Measurements from ENCODE around the gene PCDH15.

Gene PCDH15

DNA sequence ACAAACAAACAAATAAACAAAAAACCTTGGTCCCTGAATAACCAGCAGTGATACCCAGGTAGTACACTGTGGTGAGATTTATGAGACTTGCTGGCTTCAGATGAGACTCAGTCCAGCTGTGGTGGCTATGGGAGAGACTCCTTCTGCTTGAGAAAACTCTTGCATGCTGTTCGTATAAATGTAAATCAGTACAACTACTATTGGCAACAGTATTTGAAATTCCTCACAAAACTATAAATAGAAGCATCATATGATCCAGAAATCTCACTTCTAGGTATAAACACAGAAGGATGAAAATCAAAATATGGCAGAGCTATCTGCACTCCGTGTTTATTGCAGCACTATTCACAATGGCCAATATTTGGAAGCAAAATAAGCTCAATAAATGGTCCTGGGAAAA, 692.1 kb downstream of the PCDH15 start:
- no peak for DNase-seq

GRCh38 chr10:54096892-54097291, 704.1 kb downstream of the PCDH15 start:
- DNase-seq, result no peak

DNA sequence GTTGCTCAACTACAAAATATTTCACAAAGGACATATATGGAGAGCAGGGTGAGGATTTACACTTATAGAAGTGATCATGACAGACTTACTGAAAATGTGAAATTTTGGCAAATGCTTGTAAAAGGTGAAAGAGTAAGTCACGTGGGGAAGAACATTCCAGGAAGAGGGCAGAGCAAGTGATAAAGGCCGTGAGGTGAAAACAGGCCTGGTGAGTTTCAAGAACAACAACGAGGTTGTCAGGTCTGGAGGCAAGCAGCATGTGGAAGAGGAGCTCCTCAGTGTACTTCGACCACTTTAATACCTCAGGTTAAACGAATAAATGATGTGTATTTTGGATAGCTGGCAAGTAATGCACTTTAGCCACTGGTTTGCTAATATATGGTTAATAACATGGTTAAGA, 706.7 kb downstream of the PCDH15 start:
- no peak for DNase-seq

DNA sequence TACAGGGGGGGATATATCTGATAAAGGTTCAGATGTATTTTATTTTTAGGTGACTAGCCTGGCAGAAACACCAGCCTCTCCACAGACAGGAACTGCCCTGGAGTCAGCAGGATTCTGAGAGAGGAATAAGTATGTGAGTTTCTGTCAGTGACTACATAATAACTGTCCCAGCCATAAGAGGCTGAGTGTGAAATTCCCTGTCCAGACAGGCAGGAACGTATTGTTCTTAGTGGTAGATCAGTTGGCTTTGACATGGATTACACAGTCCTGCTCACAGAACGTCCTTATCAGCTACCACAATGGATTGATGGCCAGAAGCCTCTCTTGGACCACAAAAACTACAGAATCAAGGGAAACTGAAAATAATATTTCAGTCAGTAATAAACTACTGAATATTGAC, 709.8 kb downstream of the PCDH15 start:
- no peak for DNase-seq

DNA sequence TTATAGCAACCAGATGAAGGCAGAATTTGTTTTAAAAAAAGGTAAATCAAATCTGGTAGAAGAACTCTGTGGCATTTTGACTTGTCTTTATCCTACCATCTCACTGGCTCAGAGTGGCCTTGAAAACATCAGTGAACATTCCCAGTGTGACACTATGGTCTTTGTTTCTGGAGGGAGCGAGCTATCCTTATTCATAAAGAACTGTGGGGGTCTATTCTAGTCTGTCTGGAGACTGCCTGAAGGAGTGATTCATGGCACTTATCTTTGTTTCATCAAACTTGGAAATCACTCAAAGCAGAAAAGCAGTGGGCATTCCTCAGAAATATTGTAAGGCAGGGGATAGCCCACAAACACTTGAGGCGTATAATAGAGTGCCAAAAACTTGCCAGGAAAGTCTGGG, 719.1 kb downstream of the PCDH15 start:
- DNase-seq, result no peak

DNA sequence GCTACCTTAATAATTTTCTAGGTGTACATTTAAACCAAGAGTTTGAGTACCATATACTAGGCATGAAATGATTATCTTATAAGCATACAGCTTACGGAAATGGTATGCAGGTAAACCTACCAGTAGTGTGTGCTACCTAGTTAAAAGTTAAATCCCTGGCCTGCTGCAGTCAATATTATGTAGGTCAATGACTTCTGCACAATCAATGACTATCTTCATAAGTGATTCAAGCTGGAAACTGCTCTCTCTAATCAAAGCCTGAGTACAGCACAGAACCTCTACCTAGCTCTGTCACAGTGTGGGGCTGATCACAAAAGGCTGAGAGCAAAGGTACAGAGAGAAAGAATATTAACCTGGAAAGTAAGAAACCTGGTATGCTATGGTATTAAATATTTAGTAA, 733.7 kb downstream of the PCDH15 start:
- no peak for DNase-seq

- no peak for DNase-seq
Measured at GRCh38 chr10:54066646-54067045, 734.4 kb downstream of the PCDH15 start.

GRCh38 chr10:54065106-54065505, 735.9 kb downstream of the PCDH15 start:
- no peak for DNase-seq

GRCh38 chr10:54064215-54064614, 736.8 kb downstream of the PCDH15 start:
- no peak for DNase-seq

DNA sequence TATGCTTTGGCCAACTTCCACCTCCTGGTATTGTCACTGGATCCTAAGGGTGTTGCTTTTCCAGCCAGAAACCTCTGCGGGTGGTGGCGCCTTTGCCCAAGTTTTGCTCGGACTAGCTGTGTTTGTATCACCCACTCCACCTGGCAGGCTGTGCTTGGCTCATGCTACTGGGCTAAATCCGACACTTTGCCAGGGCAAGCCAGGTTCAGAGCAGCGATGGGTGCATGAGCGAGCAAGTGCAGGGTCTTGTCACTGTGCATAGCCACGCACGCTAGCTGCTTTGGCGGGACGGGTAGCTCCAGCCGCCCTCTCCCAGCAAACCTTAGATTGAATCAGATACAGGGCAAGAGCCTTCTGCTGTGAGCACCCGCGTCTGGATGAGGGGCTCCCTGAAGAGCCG, 737.5 kb downstream of the PCDH15 start:
- no peak for DNase-seq

- DNase-seq, result no peak
Measured at GRCh38 chr10:54060572-54060971, 740.5 kb downstream of the PCDH15 start.

DNA sequence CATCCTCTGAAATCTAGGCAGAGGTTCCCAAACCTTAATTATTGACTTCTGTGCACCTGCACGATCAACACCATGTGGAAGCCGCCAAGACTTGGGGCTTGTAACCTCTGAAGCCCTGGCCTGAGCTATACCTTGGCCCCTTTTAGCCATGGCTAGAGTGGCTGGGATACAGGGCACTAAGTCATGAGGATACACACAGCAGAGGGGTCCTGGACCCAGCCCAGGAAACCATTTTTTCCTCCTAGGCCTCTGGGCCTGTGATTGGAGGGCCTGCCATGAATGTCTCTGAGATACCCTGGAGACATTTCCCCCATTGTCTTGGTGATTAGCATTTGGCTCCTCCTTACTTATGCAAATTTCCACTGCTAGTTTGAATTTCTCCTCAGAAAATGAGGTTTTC, 743.7 kb downstream of the PCDH15 start:
- no peak for DNase-seq

- no peak for DNase-seq
Measured at GRCh38 chr10:54026340-54026739, 774.7 kb downstream of the PCDH15 start.

DNA sequence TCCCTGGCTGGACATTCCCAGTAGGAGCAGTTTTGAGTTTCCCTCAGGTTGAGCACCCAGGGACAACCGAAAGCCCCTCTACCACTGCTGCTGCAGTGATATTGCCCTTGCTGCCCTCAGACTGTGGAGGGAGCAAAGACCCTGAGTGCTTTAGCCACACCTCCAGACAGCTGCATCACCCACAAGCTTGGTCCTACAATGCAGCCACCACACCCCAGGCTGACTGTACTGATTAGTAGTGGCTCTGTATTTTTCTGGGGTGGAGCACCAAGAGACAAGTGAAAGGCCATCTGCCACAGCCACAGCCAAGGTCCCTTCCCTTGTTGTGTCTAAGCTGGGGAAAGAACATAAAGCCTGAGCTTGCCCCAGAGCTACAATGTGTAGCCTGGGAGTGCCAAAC, 789.9 kb downstream of the PCDH15 start:
- DNase-seq, result no peak

DNA sequence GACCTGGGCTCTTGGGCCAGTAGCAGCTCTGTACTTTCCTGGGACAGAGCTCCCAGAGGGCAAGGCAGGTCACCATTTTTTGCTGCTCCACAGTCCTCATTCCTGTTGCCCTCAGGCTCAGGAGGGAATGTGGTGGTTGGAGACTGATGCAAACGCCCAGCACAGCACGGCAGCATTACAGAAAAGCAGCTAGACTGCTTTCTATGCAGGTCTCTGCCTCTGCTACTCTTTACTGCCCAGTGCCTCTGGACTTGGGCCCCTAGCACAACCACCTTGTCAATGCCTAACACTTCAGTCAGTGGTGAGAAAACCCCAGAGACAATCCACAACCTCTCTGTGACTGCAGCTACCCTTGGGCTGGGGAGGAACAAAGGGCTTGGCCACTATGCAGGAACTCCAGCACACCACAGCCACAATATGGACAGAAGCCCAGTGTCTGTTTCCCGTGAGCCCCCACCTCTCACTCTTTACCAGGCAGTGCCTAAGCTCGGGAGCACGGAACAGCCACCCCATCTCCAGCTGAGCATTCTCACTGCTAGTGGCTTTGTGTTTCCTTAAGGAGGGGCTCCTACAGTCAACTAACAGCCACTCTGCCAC, 790.6 kb downstream of the PCDH15 start:
- no peak for DNase-seq

GRCh38 chr10:54009672-54010071, 791.4 kb downstream of the PCDH15 start:
- no peak for DNase-seq

DNA sequence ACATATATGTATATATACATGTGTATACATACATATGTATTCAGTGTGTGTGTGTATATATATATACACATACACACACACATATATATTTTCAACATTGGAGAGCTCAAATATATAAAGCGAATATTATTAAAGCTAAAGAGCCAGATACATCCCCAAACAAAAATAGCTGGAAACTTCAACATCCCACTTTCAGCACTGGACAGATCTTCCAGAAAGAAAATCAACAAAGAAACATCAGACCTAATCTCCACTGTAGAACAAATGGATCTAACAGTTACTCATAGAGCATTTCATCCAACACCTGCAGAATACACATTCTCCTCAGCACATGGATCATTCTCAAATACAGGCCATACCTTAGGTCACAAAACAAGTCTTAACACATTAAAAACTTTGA, 799.0 kb downstream of the PCDH15 start:
- no peak for DNase-seq

DNA sequence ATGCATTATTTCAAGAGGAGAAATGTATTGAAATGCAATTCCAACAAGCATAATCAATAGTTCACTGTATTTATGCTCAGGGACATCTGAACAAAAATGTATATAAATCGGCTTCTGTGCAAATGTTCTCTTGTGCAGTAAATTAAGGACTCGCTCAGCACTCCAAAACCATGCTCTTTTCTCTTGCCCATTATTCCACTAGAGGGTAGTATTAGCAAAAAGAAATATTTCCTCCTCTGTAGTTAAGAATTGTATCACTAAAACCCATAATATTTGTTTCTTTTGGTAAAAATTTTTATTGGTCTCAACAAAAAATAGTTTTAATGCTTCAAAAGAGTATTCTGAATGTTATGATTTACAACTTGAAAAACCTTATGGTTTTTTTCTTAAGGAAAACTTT, 803.1 kb downstream of the PCDH15 start:
- no peak for DNase-seq

- DNase-seq, result no peak
Measured at GRCh38 chr10:53990799-53991238, 810.2 kb downstream of the PCDH15 start.

DNA sequence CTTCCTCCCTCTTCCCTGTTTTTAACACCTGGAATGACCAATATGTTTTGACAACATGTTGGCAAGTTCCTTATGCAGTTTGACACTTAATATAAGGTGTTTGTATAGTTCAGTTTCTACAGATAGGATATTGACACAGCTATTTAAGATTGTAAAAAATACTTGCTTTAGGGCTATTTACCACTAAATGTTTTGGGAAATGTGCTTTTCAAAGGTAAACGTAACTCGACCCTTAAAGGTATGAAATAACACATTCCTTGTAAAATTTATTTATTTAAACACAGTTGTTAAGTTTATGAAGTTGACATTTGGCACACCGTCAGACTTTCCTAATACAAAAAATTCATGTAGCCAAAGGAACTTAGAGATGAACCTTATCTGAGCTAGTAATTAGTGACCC, 817.6 kb downstream of the PCDH15 start:
- no peak for DNase-seq

DNA sequence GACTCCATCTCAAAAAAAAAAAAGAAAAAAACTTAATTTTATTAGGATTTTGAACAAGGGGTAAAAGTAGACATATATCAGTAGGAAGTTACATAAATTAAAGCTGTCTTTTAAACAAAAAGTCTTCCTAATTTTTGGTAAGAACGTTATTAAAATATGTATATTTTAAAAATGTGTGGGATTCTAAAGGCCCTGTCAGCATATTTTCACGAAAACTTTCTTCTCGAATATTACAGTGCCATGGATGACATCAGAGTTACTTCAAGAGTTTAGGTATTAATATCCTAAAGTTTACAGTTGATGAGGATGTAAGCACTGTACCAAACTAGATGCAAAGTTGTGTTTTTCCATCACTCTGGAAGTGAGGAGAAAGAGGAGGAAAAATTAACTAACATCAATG, 820.8 kb downstream of the PCDH15 start:
- DNase-seq, result no peak

DNA sequence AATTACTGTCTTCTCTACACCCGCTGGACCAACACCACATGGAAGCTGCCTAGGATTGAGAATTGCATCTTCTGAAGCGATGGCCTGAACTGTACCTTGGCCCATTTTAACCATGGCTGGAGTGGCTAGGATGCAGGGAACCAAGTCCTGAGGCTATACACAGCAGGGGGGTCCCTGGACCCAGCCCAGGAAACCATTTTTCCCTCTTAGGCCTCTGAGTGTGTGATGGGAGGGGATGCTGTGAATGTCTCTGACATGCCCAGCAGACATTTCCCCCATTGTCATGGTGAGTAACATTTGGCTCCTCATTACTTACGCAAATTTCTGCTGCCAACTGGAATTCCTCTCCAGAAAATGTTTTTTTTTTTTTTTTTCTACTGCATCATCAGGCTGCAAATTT, 822.7 kb downstream of the PCDH15 start:
- DNase-seq, result no peak

- no peak for DNase-seq
Measured at GRCh38 chr10:53977267-53977666, 823.8 kb downstream of the PCDH15 start.

DNA sequence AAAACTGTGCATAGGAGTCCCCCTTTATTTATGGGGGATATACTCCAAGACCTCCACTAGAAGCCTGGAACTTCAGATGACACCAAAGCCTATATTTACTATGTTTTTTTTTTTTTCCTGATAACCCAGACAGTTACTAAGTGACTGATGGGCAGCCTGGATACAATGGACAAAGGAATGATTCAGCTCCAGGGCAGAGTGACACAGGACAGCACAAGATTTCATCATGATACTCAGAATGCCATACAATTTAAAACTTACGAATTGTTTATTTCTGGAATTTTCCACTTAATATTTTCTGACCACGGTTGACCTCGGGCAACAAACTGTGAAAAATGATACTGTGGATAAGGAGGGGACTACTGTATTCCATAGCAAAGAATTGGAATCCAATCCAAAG, 843.6 kb downstream of the PCDH15 start:
- no peak for DNase-seq

DNA sequence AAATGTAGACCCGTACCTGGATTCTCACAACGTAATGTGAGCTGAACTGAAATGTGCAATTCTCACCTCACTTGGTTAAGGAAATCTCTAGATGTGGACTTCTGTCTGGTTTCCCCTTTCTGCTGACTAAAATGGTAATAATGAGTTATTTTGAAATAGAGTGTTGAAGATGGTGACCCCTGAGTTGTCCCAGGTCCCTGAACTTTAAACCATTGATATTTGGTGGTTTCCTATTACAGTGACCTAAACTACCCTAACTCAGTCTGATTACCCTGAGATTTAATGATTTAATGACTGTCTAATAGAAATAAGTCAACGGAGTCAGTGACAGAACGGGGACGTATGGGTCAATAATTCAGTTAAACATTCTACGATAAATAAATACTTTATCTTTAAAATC, 845.9 kb downstream of the PCDH15 start:
- DNase-seq, result no peak

Measured in stimulated activated CD4-positive, alpha-beta T cell treated with anti-CD3 and anti-CD28 coated beads, Interleukin-12 subunit alpha, Interleukin-12 subunit beta, amount 100 ng/mL, for 4 hours (primary cell).